Activated CD8-positive, alpha-beta memory T cell treated with anti-CD3 and anti-CD28 coated beads, Interleukin-2, amount 50 U/mL, for 24 hours (primary cell): Measurements from ENCODE around the gene CD84.
"Not testable (repeated sequence)": the region's sequence is repeated elsewhere in the genome, so short reads cannot be mapped to it uniquely, and the experiment has no call there.

ENCODE experiments used
- DNase-seq: peaks from one replicate; pipeline ENCODE4 v3.0.0-alpha.2; 2020; ENCODE audit errors: extremely low read depth

CD84 gene

GRCh38 chr1:160608941-160609340, 29.6 kb upstream of the CD84 start:
- DNase-seq, result no peak

GRCh38 chr1:160608514-160608913, 29.2 kb upstream of the CD84 start:
- DNase-seq, result no peak

- no peak for DNase-seq
Observed at GRCh38 chr1:160608057-160608456, 28.8 kb upstream of the CD84 start.

GRCh38 chr1:160607672-160608032, 28.4 kb upstream of the CD84 start:
- no peak for DNase-seq

GRCh38 chr1:160607011-160607671, 27.8 kb upstream of the CD84 start:
- DNase-seq, result no peak

- DNase-seq, result no peak
Observed at GRCh38 chr1:160606611-160607010, 27.3 kb upstream of the CD84 start.

GRCh38 chr1:160605792-160606479, 26.6 kb upstream of the CD84 start:
- no peak for DNase-seq

GRCh38 chr1:160605205-160605604, 25.9 kb upstream of the CD84 start:
- no peak for DNase-seq

GRCh38 chr1:160597705-160598104, 18.4 kb upstream of the CD84 start:
- no peak for DNase-seq

- DNase-seq, result no peak
Observed at GRCh38 chr1:160597051-160597450, 17.8 kb upstream of the CD84 start.

GRCh38 chr1:160590488-160590887, 11.2 kb upstream of the CD84 start:
- no peak for DNase-seq

- DNase-seq, result no peak
Observed at GRCh38 chr1:160588468-160588867, 9.2 kb upstream of the CD84 start.

- DNase-seq, result no peak
Observed at GRCh38 chr1:160584784-160585183, 5.5 kb upstream of the CD84 start.

GRCh38 chr1:160582976-160583375, 3.7 kb upstream of the CD84 start:
- not testable (repeated sequence) for DNase-seq

- DNase-seq, result no peak
Observed at GRCh38 chr1:160581961-160582360, 2.7 kb upstream of the CD84 start.

- DNase-seq, result no peak
Observed at GRCh38 chr1:160580221-160580812, 1.0 kb upstream of the CD84 start.

GRCh38 chr1:160578525-160579191, 638 bp downstream of the CD84 start:
- no peak for DNase-seq

- no peak for DNase-seq
Observed at GRCh38 chr1:160578175-160578524, 1.1 kb downstream of the CD84 start.

- no peak for DNase-seq
Observed at GRCh38 chr1:160577671-160578070, 1.6 kb downstream of the CD84 start.

GRCh38 chr1:160576884-160577283, 2.4 kb downstream of the CD84 start:
- DNase-seq, result no peak

GRCh38 chr1:160576390-160576789, 2.9 kb downstream of the CD84 start:
- peak; percentile 23 for DNase-seq

GRCh38 chr1:160575112-160575664, 4.1 kb downstream of the CD84 start:
- DNase-seq, result no peak

- no peak for DNase-seq
Observed at GRCh38 chr1:160570840-160571239, 8.5 kb downstream of the CD84 start.
